GM21619 (cell line): ENCODE measurements around the gene PIGU.

ENCODE experiments used
- ATAC-seq: cut with Tn5 transposase; IDR thresholded peaks from one replicate; pipeline ENCODE4 v1.9.1; 2021; ENCODE audit not compliant: unreplicated experiment

The PIGU gene

DNA sequence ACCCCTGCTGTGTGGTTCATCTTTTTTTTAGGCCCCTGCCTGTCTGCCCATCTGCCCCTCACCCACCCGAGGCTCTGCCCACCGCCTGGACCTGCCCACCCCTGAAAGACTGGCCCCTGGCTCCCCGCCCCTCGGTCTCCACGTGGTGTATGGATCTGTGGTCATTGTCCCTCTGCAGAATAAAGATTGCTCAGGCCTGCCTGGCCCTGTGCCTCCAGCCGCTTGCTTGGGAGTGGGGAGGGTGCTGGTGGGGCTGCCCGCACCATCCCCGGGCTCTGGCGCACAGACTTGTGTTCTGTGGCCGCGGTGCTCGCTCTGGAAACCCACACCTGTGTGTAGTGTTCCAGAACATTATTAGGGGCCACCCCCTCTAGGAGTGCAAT is 116.8 kb downstream of the PIGU start:
- no peak for ATAC-seq

DNA sequence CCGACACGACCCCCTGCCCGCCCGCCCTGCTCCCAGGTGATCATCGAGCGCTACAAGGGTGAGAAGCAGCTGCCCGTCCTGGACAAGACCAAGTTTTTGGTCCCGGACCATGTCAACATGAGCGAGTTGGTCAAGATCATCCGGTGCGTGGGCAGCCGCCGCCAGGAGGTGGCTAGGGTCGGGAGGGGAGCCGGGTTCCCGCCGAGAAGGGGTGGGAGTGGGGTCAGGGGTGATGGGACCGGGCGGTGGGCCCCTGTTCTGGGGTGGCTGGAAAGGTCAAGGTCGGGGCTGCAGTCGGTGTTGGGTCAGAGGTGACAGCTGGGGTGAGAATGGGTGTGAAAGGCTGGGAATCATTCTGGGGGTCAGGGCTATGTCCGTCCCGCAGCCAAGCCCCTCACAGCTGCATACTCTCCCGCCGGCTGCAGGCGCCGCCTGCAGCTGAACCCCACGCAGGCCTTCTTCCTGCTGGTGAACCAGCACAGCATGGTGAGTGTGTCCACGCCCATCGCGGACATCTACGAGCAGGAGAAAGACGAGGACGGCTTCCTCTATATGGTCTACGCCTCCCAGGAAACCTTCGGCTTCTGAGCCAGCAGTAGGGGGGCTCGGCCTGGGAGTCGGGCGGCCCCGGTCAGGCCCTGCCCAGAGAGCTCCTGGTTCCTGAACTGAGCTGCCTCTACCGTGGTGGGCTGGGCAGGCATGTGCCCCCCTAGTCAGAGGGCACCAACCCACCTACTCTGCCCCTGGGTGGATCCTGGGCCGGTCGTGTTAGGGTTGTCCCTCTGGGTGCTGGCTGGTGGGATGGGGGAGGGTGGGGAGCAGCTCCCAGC is 117.4 kb downstream of the PIGU start:
- no peak for ATAC-seq

DNA sequence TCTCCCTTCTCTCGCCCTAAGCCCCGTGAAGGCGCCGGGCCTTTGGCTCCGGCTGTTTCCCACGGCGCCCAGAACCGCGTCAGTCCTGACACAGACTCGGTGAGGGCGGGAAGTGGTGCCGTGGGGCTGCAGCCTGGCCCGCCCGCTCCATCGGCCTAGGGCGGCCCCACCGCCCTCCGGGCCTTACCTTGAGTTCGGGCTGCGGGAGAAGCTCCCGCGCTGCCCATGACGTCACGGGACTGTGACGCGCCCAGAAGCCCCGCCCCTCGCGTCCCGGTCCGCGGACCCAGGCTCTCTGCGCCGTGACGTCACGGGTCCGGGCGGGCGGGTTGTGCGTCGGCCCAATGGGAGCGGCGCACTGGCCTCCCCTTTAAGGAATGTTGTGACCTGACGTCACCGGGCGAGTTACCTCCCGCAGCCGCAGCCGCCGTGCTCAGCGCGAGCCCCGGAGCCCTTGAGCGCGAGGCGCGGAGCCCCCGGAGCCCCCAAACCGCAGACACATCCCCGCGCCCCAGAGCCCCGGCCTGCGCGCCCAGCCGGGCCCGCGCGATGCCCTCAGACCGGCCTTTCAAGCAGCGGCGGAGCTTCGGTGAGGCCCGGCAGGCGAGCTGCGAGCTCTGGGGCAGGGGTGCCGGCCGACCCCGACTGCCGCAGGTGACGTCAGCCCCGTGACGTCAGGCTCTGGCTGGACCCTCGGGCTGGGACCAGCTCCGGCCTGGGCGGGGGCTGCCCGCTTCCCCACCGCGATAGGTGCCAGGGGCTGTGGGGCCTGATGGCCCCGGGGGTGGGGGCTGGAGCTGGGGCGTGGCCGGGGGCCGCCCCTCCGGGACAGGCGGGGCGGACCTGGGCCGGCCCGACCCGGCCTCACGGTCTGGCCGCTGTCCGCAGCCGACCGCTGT is 118.3 kb downstream of the PIGU start, which contains the start of gene MAP1LC3A:
Gene MAP1LC3A, plus strand, starts transcription at position 399 of the 899 bp plus-strand sequence. Its CDS starts 151 bp downstream, at position 550.
- no peak for ATAC-seq

DNA sequence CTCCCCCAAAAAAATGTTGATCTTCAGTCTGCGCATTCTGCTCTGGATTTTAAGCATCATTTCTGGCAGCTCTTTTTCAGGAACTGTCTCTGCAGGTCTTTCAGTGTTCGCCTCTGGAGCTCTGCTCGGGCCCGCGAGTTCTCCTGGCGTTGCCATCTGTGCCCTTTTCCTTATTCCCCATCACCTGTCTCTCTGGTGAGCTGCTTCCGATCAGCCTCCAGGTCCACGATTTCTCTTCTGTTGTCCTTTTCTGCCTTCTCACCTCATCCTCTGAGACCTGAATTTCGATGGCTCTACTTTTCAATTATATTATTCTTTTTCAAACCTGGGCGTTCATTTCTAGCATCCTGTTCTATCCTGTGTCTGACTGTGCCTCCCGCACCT is 119.0 kb downstream of the PIGU start:
- ATAC-seq, result no peak

DNA sequence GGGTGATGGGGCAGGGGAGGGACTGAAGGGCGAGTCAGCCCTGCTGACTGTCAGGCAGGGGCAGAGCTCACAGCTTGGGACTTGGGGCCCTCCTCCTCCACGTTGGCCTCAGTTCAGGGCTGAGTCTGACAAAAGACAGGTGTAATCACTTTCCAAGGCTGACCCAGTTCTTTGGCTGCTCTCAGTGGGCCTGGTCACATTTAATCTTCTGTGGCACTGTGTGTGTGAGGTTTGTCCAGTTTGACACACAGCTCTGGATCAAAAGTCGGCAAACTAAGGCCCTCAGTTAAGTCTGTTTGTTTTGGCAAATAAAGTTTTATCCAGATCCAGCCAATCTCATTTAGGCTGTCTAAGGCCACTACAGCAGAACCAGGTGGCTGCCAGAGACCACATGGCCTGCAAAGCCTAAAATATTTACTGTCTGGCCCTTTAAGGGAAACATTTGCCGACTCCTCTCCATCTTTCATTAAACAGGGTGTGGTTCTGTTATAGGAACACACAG is 123.5 kb downstream of the PIGU start:
- ATAC-seq, result no peak

DNA sequence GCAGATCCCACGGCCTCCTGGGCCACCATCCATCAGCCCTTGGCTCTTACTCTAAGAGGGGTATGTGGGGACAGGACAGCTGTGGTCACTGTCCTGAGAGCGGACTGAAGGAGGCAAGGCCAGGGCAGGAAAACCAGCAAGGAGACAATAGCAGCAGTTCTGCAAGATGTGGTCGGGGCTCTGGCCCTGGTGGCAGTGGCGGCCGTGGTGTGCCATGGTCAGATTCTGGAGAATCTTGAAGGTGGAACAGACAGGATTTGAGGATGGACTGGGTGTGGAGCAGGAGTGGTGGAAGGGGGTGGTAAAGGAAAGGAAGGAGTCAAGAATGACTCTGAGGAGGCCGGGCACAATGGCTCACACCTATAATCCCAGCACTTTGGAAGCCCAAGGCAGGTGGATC is 124.3 kb downstream of the PIGU start:
- ATAC-seq, result no peak

DNA sequence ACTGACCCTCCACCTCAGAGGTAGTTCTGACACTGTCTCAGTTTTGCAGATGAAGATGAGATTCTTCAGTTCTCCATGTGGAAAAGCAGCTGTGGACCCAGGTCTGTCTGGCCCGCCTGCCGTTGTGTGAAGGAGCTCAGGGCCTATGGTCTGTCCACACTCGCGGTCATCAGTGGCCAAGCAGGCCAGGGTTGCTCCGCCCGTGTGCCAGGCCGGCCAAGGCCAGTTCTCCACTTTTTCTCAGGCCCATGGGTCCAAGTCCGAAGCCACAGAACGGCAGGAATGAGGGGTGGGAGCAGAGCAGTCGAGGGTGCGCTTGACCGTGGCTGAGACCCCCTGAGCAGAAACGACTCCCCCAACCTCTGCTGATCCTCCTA is 127.0 kb downstream of the PIGU start:
- ATAC-seq, result no peak

DNA sequence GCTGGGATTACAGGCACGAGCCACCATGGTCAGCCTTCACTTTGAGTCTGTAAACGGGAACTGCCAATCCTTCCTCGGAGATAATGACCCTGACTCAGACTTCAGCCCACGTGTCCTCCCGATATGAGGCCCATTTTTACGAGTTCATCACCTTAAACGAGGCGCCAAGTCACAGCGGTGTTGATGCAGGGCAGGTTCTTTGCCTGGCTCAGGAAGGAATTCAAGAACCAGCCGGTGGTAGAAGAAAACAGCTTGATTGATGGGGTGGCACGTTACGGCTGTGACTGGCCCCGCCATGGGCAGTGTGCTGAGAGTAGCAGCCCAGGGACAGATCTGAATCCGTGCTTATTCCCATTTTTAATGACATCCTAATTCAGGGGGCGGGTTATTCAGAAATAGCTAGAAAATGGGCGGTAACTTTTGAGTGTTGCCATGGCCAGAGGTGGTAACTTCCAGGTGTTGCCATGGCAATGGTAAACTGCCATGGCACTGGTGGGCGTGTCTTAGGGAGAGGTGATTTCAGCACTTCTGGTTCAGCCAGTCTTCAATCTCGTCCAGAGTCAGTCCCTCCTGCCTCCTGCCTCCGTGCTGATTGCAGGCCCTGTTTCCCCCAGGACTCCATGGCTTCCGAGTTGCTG is 127.5 kb downstream of the PIGU start:
- no peak for ATAC-seq

DNA sequence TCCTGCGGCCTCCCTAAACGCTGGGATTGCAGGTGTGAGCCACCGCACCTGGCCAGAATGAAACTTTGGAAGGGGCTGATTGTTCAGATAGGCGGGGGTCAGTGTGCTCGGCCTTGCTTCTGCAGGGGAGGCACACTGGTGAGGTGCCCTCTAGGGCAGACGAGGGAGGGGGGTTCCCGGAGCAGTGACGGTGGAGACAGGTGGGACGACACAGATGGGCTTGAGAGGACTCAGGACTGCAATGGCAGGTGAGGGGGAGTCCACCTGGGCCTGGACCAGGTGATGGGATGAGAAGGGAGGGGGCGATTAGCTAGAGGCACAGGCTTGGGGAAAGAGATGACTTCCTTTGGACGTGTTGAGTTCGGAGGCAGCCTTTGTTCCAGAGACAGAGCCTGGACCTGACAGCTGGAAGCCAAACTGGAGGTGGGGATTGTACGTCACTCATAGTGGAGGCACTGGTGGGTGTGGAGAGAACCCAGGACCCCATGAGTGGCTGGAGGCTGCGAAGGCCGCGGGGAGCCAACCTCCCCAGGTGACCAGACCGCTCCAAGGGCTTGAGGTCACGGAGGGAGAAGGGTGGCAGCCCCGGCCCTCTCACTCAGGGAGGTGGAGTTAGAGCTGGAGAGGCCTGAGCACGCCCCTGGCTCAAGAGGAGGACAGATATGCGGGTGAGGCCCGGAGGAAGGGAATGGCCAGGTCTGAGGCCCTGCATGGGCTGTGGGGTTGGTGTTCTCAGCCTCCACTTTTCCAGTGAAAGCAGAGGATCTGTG is 128.9 kb downstream of the PIGU start:
- ATAC-seq, result no peak

DNA sequence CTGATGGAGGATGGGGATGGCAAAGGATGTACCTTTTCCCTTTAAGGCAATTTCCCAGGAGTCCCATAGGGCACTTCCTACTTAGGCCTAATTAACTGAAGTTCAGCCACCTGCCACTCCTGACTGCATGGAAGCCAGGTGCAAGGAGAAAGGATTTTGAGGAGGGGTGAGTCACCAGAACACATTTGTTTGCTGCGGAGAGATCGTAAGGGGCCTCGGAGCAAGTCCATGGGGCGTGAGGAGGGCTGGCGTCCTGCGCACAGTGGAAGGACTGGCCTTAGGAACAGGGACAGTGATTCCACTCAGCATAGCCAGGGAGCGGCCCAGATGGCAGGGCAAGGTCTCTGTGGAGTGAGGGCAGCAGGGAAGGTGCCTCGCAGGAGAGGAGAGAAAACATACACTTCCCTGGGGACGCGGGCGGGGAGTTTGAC is 130.1 kb downstream of the PIGU start:
- no peak for ATAC-seq

DNA sequence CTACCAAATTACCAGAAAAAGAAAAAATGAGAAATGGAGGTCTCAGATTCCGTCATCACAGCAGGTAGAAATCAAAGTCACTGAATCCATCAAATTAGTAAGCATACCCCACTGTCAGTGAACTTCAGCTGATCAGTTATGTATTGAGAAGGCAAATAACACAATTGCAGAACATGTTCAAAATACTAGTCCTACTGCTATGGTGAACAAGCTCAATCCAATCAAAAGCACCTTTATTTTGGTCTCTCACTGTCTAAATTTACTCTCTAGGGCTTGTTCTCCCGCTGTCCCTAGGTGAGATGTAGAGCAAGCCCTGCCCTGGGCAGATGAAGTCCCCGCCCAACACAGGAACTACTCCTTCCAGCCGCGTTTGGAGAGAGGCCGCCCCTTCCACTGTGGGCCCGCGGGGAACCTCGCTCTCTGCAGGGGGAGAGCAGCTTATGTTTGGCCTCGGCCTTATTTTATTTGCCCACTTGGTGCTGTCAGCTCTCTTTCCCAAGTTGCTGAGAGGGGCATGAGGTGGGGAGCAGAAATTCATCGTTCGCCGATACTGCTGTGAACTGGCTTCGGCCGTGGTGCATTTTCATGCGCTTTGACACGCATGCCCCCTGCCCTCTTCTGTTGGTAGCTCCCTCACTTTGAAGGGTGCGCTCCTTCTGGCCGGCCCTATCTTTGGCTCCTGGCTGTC is 132.6 kb downstream of the PIGU start:
- no peak for ATAC-seq

DNA sequence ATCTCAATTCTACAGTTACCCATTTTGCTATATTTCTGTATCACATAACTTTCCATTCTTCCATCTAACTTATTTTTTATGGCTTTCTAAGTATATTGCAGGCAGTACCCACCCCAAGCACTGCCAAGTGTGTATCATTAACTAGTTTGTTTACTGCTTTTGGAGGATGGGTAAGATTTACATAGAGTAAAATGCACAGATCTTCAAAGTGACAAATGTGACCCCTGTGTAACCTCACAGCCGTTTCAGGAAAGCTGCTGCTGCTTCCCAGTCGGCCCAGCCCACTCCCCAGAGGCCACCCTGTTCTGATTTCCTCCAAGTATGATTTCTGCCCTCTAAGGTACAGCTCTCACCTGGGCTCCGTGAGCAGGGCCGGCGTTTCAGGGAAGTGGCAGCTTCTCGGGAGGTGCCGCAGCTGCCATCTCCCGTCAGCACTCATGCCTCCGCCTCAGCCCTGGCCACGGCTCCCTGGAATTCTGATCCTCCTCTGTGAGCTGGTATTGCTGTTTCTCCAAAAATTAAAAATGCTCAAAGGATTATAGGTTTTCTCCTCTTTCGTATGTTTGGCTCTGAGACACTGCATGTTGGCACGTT is 133.3 kb downstream of the PIGU start:
- ATAC-seq, result no peak

DNA sequence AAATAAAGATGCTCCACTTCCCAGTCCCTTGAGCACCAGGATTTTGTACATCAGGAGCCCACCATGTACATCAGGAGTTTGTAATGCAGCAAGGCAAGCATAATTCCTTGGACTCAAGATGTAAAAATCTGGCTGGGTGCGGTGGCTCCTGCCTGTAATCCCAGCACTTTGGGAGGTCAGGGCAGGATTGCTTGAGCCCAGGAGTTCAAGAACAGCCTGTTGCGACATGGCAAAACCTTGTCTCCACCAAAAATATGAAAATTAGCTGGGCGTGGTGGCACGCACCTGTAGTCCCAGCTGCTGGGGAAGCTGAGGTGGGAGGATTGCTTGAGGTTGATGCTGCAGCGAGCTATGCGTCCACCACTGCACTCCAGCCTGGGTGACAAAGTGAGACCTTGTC is 134.5 kb downstream of the PIGU start:
- ATAC-seq, result no peak

DNA sequence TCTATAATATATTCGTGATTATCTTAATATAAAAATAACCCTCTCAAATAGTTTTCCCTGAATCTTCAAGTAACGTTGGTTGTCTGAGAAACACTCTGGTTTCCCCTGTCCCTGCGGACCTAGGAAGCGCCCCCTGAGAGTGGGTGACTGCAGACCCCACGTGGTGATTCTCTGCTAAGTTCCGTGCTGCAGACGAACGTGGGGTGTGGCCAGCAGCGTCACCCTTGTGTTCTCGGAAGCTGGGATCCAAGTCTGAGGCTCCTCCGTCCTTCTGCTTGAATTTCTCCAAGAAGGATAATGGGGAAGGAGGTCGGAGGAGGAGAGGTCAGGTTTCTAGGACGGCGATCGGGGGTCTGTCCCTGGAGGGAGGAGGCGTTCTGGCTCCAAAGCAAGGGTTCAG is 135.0 kb downstream of the PIGU start:
- ATAC-seq, result no peak

DNA sequence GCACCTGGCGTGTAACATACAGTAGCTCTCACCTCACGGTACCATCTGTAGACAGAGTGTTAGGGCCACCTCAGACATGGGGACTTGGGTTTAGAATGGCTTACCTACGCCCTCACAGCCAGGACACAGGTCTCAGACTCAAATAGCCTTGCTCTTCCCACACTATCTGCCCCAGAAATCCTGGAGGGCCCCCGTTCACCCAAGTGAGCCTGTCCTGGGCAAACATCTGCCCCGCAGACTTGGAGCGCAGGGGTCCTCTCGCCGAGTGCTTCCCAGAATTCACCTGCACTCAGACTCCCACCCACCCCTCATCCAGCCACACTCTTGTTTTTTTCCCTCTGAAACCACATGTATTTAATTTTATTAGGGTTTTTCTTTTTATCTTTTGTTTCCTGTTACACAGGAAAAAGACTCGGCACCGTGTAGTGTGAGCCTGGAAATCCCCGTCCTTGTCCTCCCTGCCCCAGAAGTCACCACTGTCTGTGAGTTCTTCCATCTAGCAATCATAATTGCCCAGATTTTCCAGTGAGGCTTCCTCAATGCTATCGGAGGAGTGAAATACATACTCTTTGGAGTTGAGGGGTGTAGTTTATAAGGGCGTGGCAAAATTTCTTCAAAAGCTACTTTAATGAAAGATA is 135.5 kb downstream of the PIGU start:
- ATAC-seq, result no peak

DNA sequence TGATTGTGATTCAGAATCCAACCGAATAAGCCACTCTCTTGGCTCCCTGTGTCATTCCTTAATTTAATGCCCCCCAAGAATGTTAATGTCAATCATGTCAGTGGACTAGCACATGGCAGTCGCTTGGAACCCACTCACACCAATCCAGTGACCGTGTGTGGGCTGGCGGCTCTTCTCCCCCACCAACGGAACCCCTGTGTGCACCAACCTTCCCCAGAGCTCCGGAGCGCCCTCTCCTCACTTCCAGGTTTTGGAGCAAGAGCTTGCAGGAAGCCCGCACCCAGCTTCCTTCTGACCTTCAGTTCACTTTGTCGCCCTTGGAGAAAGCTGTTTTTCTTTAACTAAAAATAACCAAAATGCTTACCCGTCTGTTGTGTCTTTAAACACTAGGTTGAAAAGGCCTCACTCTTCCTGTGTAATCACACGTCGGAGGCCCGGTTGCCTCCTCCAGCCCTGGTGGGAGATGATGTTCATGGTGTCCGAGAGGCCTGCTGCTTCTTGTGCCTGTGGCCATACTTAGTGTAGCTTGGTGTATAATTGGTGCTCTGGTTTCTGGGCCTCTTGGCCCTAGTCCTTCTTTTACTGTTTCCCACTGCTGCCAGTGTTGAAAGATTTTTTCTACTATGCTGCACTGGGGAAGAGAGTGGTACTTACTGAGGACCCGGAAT is 136.2 kb downstream of the PIGU start:
- no peak for ATAC-seq

DNA sequence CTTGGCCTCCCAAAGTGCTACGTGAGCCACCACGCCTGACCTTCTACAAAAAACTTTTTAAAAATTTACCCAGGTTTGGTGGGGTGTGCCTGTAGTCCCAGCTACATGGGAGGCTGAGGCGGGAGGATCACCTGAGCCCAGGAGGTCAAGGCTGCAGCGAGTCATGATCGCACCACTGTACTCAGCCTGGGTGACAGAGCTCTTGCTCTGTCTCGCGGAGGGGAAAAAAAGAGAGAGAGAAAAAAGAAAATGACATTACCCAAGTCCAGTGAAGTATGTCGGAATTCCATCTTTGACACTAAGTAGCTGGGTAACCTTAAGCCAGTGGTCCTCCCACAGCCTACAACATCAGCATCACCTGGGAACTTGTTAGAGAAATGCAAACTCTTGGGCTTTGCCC is 137.1 kb downstream of the PIGU start:
- no peak for ATAC-seq

DNA sequence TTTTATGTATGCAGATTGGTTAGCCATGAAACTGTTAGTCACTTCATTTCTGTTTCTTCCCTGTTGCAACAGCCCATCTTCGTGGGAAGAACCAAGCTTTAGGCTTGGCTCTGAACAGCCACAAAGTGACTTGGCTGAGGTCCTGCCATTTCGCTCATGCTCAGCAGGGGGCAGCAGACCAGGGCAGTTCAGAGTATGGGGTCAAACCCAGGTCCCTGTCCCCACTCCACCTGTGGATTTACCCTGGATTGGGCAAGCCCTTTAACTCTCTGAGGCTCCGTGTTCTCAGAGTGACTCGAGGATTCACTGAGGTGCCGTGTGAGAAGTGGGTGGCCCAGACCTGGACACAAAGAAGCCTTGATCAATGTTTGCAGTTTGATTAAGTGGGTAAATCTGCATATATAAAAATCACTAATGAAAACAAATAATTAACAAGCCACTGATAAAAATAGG is 138.2 kb downstream of the PIGU start:
- ATAC-seq, result no peak

DNA sequence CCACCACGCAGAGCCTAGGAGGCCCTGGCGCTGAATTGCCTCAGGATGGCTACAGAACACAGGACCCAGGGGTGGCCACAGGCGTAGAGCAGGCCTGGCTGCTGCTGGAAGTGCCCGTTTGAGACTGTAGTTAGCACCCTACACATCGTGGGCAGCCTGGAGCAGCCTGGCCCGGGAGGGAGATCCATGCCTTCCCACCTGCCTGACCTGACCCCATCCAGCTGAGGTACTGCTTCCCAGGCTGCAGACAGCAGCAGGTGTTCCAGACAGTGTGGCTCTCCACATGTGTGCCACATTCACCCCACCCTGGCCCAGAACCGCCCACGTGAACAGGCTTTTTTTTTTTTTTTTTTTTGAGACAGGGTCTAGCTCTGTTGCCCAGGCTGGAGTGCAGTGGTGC is 139.2 kb downstream of the PIGU start:
- ATAC-seq, result no peak
